COLO668 (cell line): Measurements from ENCODE around the gene ZMAT5.
A peak's percentile ranks its signal among the peaks of the same experiment; 100 is the strongest.

Experiments
- DNase-seq: peaks from one replicate; lab custom pipeline; 2025; ENCODE audit not compliant: unreplicated experiment; lab: John Stamatoyannopoulos, UW

Gene ZMAT5

GRCh38 chr22:29787371-29787980 lies 20.7 kb upstream of the ZMAT5 start:
- no peak for DNase-seq

GRCh38 chr22:29786031-29786430 lies 19.2 kb upstream of the ZMAT5 start:
- DNase-seq = no peak

- DNase-seq = no peak
These were observed 17.9 kb upstream of the ZMAT5 start for GRCh38 chr22:29784451-29785361.

GRCh38 chr22:29782061-29782845 lies 15.4 kb upstream of the ZMAT5 start:
- no peak for DNase-seq

GRCh38 chr22:29780748-29781676 lies 14.2 kb upstream of the ZMAT5 start:
- DNase-seq = no peak

GRCh38 chr22:29780220-29780619 lies 13.4 kb upstream of the ZMAT5 start:
- no peak for DNase-seq

GRCh38 chr22:29773233-29773632 lies 6.4 kb upstream of the ZMAT5 start:
- DNase-seq = no peak

- DNase-seq = peak; percentile 7
These were observed 5.4 kb upstream of the ZMAT5 start for GRCh38 chr22:29772170-29772641.

- no peak for DNase-seq
These were observed 3.0 kb upstream of the ZMAT5 start for GRCh38 chr22:29769723-29770321.

GRCh38 chr22:29768052-29768693 lies 1.4 kb upstream of the ZMAT5 start:
- DNase-seq = no peak

GRCh38 chr22:29767171-29768051 lies 604 bp upstream of the ZMAT5 start, which contains the start of gene UQCR10:
Gene UQCR10, plus strand, starts transcription at chr22:29767369. Its CDS starts 30 bp downstream, at chr22:29767399.
- DNase-seq = peak; percentile 92

- peak; percentile 48 for DNase-seq
These were observed 739 bp downstream of the ZMAT5 start for GRCh38 chr22:29765905-29766631.

GRCh38 chr22:29762263-29762662 lies 4.5 kb downstream of the ZMAT5 start:
- DNase-seq = peak; percentile 87

GRCh38 chr22:29758959-29759358 lies 7.8 kb downstream of the ZMAT5 start:
- DNase-seq = no peak

GRCh38 chr22:29758068-29758622 lies 8.7 kb downstream of the ZMAT5 start:
- no peak for DNase-seq

- DNase-seq = no peak
These were observed 9.7 kb downstream of the ZMAT5 start for GRCh38 chr22:29757096-29757495.

GRCh38 chr22:29756341-29756740 lies 10.5 kb downstream of the ZMAT5 start:
- no peak for DNase-seq
